VCaP (cell line): ENCODE measurements around the gene SFSWAP.

Experiments used
- H3K27ac ChIP-seq: fragments of 450-650 bp; 2 replicates; pipeline ENCODE4 v1.5.1; 2017
- TF ChIP-seq, protein P1 (sequence below): fragments of 450-650 bp; conservative IDR thresholded peaks from 2 replicates; pipeline ENCODE4 v1.5.1; 2017; ENCODE audit warnings: mild to moderate bottlenecking, moderate library complexity

The SFSWAP gene

GRCh38 chr12:131725503-131725902 lies 14.6 kb downstream of the SFSWAP start:
- TF ChIP-seq, protein P1, sequence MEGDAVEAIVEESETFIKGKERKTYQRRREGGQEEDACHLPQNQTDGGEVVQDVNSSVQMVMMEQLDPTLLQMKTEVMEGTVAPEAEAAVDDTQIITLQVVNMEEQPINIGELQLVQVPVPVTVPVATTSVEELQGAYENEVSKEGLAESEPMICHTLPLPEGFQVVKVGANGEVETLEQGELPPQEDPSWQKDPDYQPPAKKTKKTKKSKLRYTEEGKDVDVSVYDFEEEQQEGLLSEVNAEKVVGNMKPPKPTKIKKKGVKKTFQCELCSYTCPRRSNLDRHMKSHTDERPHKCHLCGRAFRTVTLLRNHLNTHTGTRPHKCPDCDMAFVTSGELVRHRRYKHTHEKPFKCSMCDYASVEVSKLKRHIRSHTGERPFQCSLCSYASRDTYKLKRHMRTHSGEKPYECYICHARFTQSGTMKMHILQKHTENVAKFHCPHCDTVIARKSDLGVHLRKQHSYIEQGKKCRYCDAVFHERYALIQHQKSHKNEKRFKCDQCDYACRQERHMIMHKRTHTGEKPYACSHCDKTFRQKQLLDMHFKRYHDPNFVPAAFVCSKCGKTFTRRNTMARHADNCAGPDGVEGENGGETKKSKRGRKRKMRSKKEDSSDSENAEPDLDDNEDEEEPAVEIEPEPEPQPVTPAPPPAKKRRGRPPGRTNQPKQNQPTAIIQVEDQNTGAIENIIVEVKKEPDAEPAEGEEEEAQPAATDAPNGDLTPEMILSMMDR, result no peak
- no peak overlapping the region for H3K27ac ChIP-seq

- TF ChIP-seq, protein P1, result no peak
- H3K27ac ChIP-seq, result no peak overlapping the region
These were observed 17.8 kb downstream of the SFSWAP start for GRCh38 chr12:131728720-131729119.

- H3K27ac ChIP-seq, result no peak overlapping the region
- TF ChIP-seq, protein P1, result no peak
These were observed 18.5 kb downstream of the SFSWAP start for GRCh38 chr12:131729254-131729955.

DNA sequence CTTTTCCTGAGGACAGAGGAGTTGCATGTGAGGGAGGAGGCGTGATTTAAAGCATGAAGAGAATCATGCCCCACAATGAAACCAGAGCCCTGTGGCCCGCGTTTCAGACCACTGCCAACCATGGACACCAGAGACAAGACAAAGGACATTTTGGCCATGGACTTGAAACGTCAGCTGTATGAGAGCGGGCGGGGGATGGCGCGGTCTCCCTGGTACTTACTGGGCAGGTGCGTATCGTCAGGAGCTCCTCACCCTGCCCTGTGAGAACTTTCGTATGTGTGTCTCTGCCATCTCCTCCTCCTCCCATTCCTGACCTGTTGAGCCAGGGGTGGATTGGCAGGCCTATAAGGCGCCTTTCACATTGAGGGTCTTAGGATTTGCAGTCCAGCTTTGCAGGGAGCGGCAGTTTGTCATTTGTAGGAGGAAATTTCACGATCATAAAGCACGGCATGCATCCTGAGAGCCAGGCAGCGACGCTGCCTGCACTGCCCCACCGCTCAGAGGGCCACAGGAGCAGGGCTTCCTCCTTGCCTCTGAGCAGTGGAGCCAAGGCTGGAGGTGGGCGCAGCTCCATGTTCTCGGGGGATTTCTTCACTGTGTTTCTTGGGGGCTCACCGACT lies 22.2 kb downstream of the SFSWAP start:
- no peak overlapping the region for H3K27ac ChIP-seq
- TF ChIP-seq, protein P1, result no peak

DNA sequence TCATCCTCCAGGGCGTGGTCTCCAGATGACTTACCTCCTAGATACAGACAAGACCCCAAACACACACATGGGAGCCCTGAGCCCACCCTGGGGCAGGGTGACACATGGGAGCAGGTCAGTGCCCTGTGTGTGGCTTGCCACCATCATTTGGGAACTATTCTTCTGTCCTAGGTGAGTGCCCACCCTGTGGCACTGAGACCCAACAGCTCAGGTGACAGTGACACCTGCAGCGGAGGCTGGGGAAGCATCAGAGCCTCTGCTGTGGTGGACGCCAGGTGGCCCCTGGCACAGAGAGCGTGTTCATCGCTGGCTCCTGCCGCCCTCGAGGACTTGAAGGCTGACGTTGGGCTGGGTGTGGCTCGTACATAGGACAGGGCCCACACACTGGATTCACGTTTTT lies 23.0 kb downstream of the SFSWAP start:
- H3K27ac ChIP-seq, result no peak overlapping the region
- TF ChIP-seq, protein P1, result no peak

DNA sequence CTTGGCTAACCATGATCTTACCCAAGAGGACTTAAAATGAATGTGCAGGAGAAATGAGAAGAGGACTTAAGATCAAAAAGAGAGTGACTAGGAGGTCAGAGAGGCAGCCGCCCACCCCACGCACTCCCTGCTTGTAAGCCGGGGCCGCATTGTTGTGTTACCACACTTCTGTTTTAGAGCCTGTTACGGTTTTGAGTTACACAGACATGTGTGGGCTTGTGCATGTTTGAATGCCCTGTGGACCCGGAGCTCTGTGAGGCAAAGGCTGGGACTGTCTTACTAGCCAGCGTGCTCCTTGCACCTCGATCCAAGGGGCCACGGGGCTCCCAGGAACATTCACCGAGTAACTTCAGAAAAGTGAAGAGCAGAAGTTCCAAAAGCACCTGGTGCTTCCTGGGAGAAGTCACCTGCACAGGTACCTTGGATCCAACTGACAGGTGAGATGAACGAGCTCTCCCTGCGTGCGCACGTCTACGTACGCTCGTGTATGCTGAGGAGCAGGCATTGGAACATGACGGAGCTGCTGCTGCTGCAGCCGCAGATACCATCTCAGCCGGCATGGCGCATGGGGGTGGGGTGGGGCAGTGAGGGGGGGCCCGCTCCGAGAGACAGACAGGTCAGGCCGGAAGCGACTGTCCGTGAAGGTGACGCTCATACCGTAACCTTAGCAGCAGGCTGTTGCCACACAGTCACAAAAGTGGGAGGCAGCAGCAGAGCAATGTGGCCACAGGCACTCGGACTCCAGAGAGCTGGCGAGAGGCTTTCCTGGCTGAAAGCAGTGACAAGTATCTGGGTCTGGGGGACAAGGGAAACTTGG lies 23.7 kb downstream of the SFSWAP start:
- TF ChIP-seq, protein P1, result no peak
- no peak overlapping the region for H3K27ac ChIP-seq

GRCh38 chr12:131735153-131735456 lies 24.2 kb downstream of the SFSWAP start:
- TF ChIP-seq, protein P1, result no peak
- H3K27ac ChIP-seq, result no peak overlapping the region
